Dedifferentiated amniotic fluid mesenchymal stem cell (primary cell): ENCODE measurements around the gene FERD3L.
"Not testable (repeated sequence)": the region's sequence is repeated elsewhere in the genome, so short reads cannot be mapped to it uniquely, and the experiment has no call there.

Experiments
- DNase-seq: peaks from one replicate; pipeline ENCODE4 v3.0.0-alpha.2; 2016; ENCODE audit errors: extremely low spot score

FERD3L gene

GRCh38 chr7:19144661-19145433 is at the start of gene FERD3L:
Gene FERD3L, minus strand, starts transcription at chr7:19145421. Its CDS starts 59 bp downstream, at chr7:19145362.
- no peak for DNase-seq

GRCh38 chr7:19194417-19194816 is 49.2 kb upstream of the FERD3L start:
- DNase-seq = not testable (repeated sequence)

- no peak for DNase-seq
These were observed 36.4 kb upstream of the FERD3L start for GRCh38 chr7:19181634-19182033.

- no peak for DNase-seq
These were observed 33.4 kb upstream of the FERD3L start for GRCh38 chr7:19178595-19178994.

GRCh38 chr7:19177269-19177668 is 32.0 kb upstream of the FERD3L start:
- no peak for DNase-seq

GRCh38 chr7:19175241-19175640 is 30.0 kb upstream of the FERD3L start:
- no peak for DNase-seq

- DNase-seq = no peak
These were observed 16.4 kb upstream of the FERD3L start for GRCh38 chr7:19161671-19162070.

GRCh38 chr7:19146699-19147098 is 1.5 kb upstream of the FERD3L start:
- DNase-seq = no peak

- DNase-seq = no peak
These were observed 354 bp upstream of the FERD3L start for GRCh38 chr7:19145434-19146115.

GRCh38 chr7:19143881-19144574 is 1.2 kb downstream of the FERD3L start:
- no peak for DNase-seq

GRCh38 chr7:19139706-19140327 is 5.4 kb downstream of the FERD3L start:
- no peak for DNase-seq

GRCh38 chr7:19133886-19134285 is 11.3 kb downstream of the FERD3L start:
- DNase-seq = no peak

- no peak for DNase-seq
These were observed 11.8 kb downstream of the FERD3L start for GRCh38 chr7:19133390-19133789.

- DNase-seq = no peak
These were observed 16.4 kb downstream of the FERD3L start for GRCh38 chr7:19128856-19129255.

GRCh38 chr7:19121977-19122588 is 23.1 kb downstream of the FERD3L start:
- peak; percentile 73 for DNase-seq

- no peak for DNase-seq
These were observed 25.2 kb downstream of the FERD3L start for GRCh38 chr7:19119870-19120486.

GRCh38 chr7:19119372-19119771 is 25.8 kb downstream of the FERD3L start:
- no peak for DNase-seq

- no peak for DNase-seq
These were observed 26.4 kb downstream of the FERD3L start for GRCh38 chr7:19118636-19119371.

GRCh38 chr7:19117870-19118608 is 27.2 kb downstream of the FERD3L start:
- DNase-seq = no peak
